Loucy (cell line): Measurements from ENCODE around the gene RBM18.

Experiments
- CTCF ChIP-seq: fragments of 200-600 bp; sonication (generic); conservative IDR thresholded peaks from 2 replicates; pipeline ENCODE4 v1.5.1; 2014; ENCODE audit warnings: mild to moderate bottlenecking, antibody characterized with exemption, low read length
- EZH2phosphoT487 ChIP-seq: fragments of 200-600 bp; IDR thresholded peaks from 2 replicates; pipeline ENCODE4 v1.6.1; 2018; ENCODE audit warnings: antibody characterized with exemption, mild to moderate bottlenecking, moderate library complexity, borderline replicate concordance

- TF ChIP-seq CTCF: no peak
- TF ChIP-seq EZH2phosphoT487: no peak
These were observed 37.8 kb upstream of the RBM18 start for GRCh38 chr9:122302237-122303093.
